GM19238 (cell line): Measurements from ENCODE around the gene PHF21A.

Experiments used
- DNase-seq: peaks from one replicate; pipeline ENCODE4 v3.0.0; 2011; ENCODE audit warnings: low spot score; ENCODE audit not compliant: insufficient read length

The PHF21A gene

GRCh38 chr11:45922425-45923082, 198.7 kb downstream of the PHF21A start, which contains the start of gene LARGE2:
LARGE2 (plus strand) TSS chr11:45922656; CDS start chr11:45922883, 227 bp downstream.
- no peak for DNase-seq

DNA sequence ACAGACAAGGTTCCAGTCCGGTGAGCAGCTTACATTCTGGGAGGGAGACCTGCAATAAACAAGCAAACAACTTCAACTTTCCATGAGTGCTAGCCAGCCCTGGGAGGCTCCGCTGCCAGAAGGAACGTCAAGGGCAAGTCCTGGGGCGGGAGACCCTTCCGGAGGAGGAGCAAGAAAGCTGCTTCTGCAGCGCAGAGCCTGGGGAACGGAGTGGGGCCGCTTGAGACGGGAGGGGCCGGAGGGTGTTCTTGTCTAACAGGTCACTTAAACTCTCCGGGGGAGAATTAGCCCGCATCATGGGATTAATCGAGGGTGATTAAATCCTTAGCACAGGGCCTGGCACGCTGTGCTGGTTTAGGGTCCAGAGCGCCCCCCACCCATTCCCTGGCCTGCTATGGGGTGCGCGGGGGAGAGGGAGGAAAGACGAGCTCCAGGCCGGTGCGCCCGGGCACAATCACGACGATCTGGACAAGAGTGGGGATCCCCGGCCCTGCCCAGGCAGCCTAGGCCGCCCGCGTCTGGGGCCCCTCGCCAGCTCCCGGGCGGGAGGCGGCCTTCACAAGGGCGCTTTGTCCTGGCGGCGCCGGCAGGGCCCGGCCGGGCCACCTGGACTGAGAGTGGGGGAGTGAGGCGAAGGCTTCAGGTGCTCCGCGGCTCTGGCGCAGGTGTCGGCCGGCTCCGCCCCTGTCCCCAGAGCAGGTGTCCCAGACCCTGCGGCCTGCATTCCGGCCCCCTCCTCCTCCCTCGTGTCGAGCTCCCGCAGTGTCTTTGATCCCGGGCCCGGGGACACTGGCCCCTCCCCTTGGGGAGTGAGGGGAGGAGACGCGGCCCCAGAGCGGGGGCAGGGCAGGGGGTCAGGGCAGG, 199.5 kb downstream of the PHF21A start:
- DNase-seq, result no peak

GRCh38 chr11:45920531-45921477, 200.4 kb downstream of the PHF21A start:
- no peak for DNase-seq

DNA sequence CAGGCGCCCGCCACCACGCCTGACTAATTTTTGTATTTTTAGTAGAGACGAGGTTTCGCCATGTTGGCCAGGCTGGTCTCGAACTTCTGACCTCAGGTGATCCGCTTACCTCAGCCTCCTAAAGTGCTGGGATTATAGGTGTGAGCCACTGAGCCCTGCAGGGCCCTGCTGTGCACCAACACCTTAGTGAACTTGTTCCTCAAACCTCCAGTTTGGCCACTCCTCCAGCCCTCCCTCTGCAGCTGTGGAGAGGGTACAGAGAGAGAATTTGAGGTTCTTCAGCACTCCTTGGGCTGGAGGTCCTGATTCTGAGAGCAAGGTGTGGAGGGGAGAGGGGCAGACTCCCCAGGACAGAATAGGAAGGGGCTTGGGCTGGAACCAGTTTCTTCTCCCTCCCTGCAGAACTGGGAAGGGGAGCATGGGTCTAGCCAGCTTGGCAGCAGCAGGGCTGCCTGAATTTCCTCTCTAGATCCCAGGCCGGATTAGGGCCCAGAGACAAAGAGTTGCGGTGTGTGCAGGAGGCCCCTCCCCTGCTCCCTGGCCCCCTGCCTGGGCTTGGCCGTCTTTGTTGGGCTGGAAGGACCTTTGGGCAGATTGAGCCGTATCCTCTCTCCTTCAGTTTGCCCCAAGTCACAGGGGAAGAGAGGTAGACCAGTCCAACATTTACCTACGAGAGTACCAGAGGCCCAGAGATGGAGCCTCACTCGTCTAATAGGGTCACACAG, 201.3 kb downstream of the PHF21A start:
- DNase-seq, result no peak

- DNase-seq, result no peak
Measured at GRCh38 chr11:45918962-45919675, 202.1 kb downstream of the PHF21A start.

DNA sequence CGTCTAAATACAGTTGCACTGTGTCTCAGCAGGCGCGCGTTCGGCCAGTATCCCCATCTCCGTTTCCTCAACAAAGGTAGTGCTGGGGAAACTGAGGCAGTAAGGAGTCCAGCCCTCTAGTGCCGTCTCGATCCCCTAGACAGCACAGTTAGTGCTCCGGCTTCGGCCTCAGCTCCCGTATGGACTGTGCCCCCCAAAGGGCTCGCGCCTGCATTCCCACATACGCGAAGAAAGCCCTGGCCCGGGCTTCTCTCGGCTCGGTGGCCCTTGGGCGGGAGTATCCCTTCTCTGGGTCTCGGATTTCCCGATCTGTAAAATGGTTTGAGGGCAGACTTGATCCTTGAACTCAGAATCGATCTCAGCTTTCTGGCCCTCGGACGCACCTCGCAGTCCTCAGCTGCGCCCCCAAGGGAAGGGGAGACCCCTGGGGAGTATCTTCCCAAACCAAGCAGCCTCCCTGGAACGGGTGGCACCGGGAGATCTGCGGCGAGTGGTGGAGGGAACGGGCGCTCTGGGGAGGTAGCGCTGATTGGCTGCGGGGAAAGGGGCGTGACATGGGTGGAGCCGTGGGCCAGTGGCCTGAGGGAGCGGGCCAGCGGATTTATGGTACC, 202.8 kb downstream of the PHF21A start:
- DNase-seq, result peak; percentile 80

DNA sequence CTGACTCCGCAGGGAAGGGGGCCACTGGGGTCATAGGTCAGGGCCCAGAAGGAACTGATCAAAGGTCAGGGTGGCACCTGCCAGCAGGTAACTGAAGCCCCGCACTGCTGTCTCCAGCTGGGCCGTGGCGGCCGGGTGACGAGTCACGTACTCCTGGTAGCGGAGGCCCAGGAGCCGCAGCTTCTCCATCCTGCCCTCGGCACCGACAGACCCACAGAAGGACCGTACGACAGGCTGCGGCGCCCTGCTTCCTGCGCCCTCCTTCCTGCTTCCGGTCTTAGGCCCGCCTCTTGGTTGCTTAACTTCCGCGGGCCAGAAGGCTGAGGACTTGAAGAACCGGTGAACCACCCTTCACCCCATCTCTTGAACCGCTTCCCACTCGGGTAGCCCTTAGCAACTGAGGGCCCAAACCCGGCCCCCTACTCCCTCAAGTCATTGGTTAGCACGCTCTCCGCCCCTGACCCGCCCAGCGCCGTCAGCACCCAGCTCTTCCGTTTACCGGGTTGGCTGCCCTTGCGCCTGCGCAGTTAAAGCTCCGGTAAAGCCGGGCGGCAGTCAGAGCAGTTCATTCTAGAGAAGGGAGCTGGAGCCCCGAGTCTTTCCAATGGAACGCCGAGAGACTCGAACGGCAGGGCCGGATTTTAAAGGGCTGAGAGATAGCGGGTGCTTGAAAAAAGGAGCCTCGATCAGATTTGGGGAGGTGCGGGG, 203.5 kb downstream of the PHF21A start, which contains the start of gene PEX16:
Gene PEX16, minus strand, starts transcription at position 255 of the 708 bp plus-strand sequence. Its CDS starts 66 bp downstream, at position 189.
- peak; percentile 99 for DNase-seq

GRCh38 chr11:45917286-45917622, 204.0 kb downstream of the PHF21A start:
- no peak for DNase-seq

DNA sequence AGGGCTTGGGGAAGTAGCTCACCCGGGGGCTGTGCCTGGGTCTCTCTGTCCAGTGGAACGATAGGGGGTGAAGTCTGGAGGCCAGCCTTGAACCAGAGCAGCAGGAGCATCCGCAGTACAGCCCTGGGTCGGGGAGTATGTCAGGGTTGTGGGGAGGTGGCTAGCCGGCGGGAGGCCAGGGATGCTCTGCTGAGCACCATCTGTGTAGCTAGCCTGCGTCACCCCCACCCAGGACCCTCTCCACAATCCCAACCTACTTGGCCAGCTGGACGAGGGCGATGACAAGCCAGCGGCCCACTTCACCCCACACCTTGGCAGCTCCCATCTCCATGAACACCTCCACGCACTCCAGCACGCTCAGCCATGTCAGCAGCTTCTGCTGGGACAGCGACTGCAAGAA, 205.8 kb downstream of the PHF21A start:
- DNase-seq, result no peak

DNA sequence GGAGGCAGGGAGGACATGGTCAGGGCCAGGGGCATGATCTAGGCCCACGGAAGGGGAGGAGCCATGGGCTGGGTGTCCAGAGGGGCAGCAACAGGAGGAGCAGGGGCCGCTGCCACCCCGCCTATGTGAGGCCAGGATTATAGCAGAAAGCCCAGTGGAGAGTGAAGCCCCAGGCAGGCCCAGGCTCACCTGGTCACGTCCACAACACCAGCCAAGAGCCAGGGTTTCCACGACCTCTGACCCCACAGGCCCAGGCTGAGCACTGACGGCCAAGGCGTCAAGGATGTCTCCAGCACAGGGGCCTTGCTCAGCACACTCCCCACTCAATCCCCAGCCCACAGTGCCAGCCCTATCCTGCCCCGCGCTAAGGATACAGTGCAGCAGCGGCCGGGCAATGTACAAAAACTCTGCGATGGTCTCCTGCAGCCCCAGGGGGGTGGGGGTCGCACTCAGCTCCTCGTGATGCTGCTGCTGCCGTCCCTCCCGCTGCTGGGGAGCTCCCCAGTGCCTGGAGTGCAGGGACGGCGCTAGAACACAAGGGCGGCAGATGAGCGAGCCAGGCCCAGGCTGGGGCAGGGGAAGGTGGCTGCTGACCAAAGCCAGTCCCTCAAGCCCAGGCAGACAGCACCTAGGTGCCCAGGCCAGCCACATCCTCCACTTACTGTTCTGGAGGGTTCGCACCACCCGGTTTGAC, 207.2 kb downstream of the PHF21A start:
- no peak for DNase-seq

DNA sequence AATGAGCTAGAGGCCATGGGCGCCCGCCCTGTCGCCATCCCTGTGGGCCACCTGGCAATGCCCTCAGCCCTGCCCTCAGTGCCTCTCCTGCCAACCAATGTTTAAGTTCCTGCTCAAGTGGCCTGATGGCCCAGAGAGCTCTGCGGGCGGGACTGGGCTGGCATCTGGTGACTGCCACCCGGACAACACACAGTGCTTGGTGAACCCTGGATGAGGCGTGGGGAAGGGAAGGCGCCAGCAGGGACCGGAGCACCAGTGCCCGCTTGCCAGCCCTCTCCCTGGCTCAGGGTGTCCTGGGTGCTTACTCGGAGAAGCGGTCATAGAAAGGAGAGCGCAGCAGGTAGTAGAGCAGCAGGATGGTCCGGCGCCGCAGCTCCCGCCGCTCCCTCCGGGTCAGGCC, 207.7 kb downstream of the PHF21A start:
- no peak for DNase-seq

DNA sequence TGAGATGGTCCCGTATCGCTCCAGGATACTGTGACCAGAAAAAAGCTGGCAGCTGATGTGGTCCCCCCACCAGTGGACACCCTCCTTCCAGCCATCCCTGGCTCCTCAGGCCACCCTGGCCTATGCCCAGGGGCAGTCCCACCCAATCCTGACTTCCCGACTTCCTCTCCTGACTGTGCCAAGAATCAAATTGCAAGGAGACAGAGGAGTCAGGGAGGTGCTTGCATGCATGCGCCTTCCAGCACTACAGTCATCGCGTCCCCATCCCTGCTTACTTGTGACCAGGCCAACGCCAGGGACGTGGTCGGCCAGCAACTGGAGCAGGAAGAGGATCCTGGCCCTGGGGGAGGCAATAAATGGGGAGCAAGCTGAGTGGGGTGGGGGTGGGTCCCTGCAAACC, 210.6 kb downstream of the PHF21A start:
- DNase-seq, result no peak

- no peak for DNase-seq
Measured at GRCh38 chr11:45909594-45910475, 211.4 kb downstream of the PHF21A start.

GRCh38 chr11:45907911-45908370, 213.3 kb downstream of the PHF21A start:
- no peak for DNase-seq

DNA sequence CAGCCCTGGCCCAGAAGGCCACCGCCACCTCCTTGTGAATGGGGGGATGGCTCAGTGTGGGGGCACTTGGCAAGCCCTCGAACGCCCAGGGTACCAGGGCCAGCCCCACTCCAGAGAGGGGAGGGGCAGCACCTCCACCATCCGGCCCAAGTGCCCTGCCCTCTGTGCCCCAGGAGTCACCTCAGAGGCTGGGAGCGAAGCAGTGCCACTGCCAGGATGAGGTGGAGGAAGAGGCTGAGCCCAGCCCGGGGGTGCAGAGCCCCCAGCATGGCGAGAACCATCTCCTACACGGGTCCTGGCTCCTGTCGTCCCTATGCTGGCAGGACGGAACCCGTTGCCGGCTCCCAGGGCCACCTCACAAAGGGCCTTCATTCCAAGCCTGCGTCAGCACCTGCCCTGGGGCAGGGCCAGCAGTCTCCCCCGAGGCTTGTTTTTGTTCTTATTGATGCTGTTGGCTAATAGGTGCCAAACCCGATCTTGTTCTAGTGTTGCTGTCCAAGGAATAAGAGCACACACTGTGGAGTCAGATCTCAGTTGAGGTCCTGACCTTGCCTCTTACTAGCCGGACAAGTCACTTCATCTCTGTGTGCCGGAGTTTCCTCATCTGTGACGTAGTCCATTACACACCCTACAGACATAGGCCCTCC, 214.2 kb downstream of the PHF21A start, which contains the start of gene FREY1:
Gene FREY1, minus strand, starts transcription at position 307 of the 647 bp plus-strand sequence. Its CDS starts 26 bp downstream, at position 281.
- no peak for DNase-seq

GRCh38 chr11:45906096-45906682, 215.1 kb downstream of the PHF21A start:
- no peak for DNase-seq
